IPS-18a (cell line): ENCODE measurements around the gene RARA.

Experiments used
- H3K27ac ChIP-seq: one replicate; pipeline ENCODE4 v1.5.1; 2013; ENCODE audit warnings: low read length
- H3K27me3 ChIP-seq: one replicate; pipeline ENCODE4 v1.6.1; 2013; ENCODE audit warnings: mild to moderate bottlenecking, low read length; ENCODE audit not compliant: control insufficient read depth, insufficient read depth
- H3K36me3 ChIP-seq: one replicate; pipeline ENCODE4 v1.6.1; 2013; ENCODE audit warnings: low read depth, low read length; ENCODE audit not compliant: control insufficient read depth
- H3K4me1 ChIP-seq: one replicate; pipeline ENCODE4 v1.6.1; 2013; ENCODE audit warnings: low read depth, low read length; ENCODE audit not compliant: control insufficient read depth
- H3K4me3 ChIP-seq: one replicate; pipeline ENCODE4 v1.5.1; 2013; ENCODE audit warnings: low read length
- H3K9ac ChIP-seq: one replicate; pipeline ENCODE4 v1.6.1; 2013; ENCODE audit warnings: mild to moderate bottlenecking, low read length, moderate library complexity
- H3K9me3 ChIP-seq: one replicate; pipeline ENCODE4 v1.6.1; 2013; ENCODE audit warnings: low read depth, low read length; ENCODE audit not compliant: control insufficient read depth

The RARA gene

GRCh38 chr17:40317880-40318829 lies 9.2 kb downstream of the RARA start:
- peaks cover 53% of the 10 kb centered on the region for H3K27me3 ChIP-seq
- peaks cover 35% of the 10 kb centered on the region for H3K4me1 ChIP-seq
- peak overlapping the region; percentile 63 for H3K9ac ChIP-seq
- H3K36me3 ChIP-seq = no peaks in the 10 kb centered on the region
- no peaks in the 10 kb centered on the region for H3K9me3 ChIP-seq
- peak overlapping the region; percentile 77 for H3K4me3 ChIP-seq
- H3K27ac ChIP-seq = no peak overlapping the region

DNA sequence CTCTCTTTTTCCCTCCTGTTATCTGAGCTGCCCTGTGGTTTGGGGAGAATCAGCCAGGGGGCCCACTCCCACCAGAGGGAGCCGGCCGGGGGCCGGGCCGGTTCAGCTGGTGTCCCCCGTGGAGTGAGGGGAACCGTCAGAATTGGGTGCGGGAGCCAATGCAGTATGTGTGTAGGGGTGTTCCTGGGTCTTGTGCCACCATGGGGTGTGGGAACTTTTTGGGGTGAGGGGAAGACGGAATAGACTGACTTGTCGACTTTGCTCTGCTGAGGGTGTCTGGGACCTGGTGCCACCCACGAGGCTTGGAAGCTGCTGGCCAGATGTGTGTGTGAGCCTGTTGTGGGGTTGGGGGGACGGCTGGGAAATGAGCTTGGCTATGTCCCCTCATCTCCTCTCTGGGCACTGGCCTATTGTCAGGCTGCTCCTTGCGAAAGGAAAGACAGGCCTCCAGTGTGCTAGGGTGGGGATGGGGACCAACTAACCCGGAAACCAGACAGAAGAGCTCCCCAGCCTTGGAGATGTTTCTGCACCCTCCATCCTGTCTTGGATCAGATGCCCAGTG lies 9.9 kb downstream of the RARA start:
- Histone ChIP-seq H3K27ac (no peak overlapping the region), H3K4me3 (peak overlapping the region; percentile 77), H3K9ac (peak overlapping the region; percentile 63), H3K27me3 (peaks cover 53% of the 10 kb centered on the region), H3K4me1 (peaks cover 37% of the 10 kb centered on the region), H3K9me3 (no peaks in the 10 kb centered on the region), H3K36me3 (no peaks in the 10 kb centered on the region)

DNA sequence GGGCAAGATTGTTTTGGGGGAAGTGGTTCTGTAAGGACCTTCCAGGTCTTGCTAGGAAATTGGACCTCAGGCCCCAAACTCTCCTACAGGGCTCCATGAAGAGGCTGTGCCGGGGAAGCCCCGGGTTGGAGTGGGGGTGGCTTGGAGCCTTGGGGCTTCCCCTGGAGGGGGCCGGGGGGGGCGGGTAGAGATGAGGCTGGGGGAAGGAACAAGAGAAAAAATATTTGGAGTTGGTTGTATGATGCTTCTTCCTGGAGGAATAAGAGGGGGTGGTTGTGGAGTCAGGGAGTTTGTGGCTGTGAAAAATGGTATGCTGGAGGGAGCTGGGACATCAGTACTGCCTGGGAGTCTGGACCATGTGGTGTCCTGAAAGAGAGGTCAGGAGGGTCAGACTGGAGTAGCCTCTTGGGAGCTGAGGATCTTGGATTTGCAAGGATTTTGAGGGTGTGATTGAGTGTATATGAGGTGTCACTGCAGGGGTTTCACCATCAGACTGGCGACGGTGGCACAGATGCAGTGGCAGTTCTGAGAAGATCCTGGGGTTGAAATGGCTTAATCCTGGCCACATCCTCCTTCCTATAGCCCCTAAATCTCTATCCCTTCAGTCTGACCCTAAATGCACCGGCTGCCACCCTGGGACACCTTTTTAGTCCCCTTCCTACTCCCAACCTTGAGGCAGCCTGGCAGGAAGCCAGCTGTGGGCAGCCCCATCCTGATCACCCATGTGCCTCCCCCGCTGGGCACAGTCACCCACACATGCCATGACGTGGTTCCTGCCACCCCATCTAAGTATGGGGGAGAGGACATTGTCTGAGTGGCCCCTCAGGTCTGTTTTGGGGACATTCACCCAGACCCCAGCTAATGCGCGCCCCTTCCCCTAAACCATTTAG lies 10.9 kb downstream of the RARA start:
- H3K4me3 ChIP-seq = no peak overlapping the region
- no peak overlapping the region for H3K9ac ChIP-seq
- no peaks in the 10 kb centered on the region for H3K9me3 ChIP-seq
- H3K27ac ChIP-seq = no peak overlapping the region
- H3K4me1 ChIP-seq = peaks cover 37% of the 10 kb centered on the region
- no peaks in the 10 kb centered on the region for H3K36me3 ChIP-seq
- peaks cover 53% of the 10 kb centered on the region for H3K27me3 ChIP-seq

GRCh38 chr17:40320756-40321523 lies 12.0 kb downstream of the RARA start:
- Histone ChIP-seq H3K9me3 (no peaks in the 10 kb centered on the region), H3K9ac (no peak overlapping the region), H3K27me3 (peaks cover 48% of the 10 kb centered on the region), H3K4me1 (peaks cover 36% of the 10 kb centered on the region), H3K27ac (no peak overlapping the region), H3K36me3 (no peaks in the 10 kb centered on the region), H3K4me3 (no peak overlapping the region)

DNA sequence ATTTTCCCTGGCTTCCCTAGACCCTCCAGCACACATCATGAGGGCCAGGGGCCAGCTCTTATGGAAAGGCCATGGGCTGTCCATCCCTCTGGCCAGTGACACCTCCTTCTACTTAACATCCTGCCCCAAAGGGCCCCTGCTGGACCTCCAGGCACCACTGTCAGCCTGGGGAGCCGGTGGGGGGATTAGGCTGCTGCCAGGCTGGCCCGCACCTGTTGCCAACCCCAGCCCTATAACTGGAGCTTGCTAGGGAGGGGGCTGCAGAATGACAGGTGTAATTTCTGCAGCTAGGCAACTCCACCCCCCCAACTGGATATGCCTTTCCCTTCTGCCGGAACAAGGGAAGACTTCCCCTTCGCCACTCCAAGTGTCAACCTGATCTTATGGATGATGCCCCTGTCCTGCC lies 12.5 kb downstream of the RARA start:
- no peaks in the 10 kb centered on the region for H3K36me3 ChIP-seq
- no peak overlapping the region for H3K4me3 ChIP-seq
- peaks cover 42% of the 10 kb centered on the region for H3K27me3 ChIP-seq
- H3K4me1 ChIP-seq = peaks cover 32% of the 10 kb centered on the region
- H3K9ac ChIP-seq = no peak overlapping the region
- no peaks in the 10 kb centered on the region for H3K9me3 ChIP-seq
- H3K27ac ChIP-seq = no peak overlapping the region

DNA sequence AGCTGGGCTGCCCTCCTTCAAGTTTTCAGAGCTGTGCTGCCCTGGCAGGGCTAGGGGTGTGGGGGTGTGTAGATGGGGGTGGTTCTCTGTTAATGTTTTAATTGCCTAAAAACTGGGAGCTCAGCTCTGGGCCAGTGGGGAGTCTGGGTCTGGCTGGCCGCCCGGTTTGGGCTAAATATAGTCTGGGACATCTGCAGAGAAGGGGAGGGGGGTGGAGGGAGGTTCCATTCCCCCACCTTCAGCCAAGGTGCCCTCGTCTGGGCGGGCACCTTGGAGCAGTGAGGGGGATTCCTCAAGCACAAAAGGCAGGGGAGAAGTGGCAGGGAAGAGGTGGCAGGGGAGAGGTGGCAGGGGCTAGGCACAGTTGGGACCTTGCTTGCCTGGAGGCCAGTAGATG lies 13.0 kb downstream of the RARA start:
- Histone ChIP-seq H3K27ac (no peak overlapping the region), H3K4me1 (peaks cover 31% of the 10 kb centered on the region), H3K4me3 (no peak overlapping the region), H3K36me3 (no peaks in the 10 kb centered on the region), H3K9ac (no peak overlapping the region), H3K27me3 (peaks cover 37% of the 10 kb centered on the region), H3K9me3 (no peaks in the 10 kb centered on the region)

DNA sequence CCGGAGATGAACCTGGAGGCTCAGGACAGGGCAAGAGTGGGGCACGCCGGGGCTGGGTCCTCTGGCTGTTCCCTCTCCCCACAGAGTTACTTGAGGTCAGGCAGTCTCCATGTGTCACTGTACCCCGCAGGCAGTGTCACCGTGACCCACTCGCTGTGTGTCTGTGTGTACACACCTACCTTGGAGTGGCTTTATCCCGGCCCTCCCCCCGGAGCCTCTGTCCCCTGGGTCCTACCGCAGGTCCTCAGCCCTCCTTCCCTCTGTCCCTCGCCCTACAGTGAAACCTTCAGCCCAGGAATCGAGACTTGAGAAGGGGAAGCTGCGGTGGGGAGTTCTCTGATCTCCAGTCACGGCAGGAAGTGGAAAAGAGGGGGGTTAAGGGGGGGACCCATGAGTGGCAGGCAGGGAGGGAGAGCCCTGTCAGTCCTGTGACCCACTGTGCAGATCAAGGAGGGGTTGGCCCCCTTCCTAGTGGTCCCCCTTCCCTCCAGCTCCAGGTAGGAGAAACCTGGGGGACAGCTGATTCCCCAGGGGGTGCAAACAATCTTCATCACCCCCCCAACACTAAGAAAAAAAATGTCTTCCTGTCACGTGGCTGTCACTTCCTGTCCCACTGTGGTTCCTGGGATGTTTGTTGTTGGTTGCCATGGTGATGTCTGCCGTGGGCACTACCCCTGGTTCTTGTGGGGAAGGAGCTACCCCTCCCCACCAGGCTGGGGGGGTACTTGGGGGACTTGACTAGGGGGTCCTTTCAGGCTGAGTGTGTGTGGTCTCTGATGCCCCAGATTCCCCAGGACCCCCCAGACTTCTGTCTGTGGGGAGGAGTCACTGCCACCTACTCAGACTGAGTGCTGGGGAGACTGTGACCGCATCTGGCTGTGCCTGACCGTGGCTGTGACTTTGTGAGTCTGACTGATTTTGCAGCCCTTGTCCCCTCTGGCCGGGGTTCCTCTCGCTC lies 13.7 kb downstream of the RARA start:
- Histone ChIP-seq H3K4me3 (no peak overlapping the region), H3K9me3 (no peaks in the 10 kb centered on the region), H3K27me3 (peaks cover 31% of the 10 kb centered on the region), H3K36me3 (no peaks in the 10 kb centered on the region), H3K4me1 (peaks cover 26% of the 10 kb centered on the region), H3K9ac (peak overlapping the region; percentile 46), H3K27ac (peak overlapping the region; percentile 61)

- Histone ChIP-seq H3K27ac (peak overlapping the region; percentile 61), H3K27me3 (peaks cover 23% of the 10 kb centered on the region), H3K9me3 (no peaks in the 10 kb centered on the region), H3K9ac (peak overlapping the region; percentile 46), H3K4me3 (no peak overlapping the region), H3K4me1 (peaks cover 24% of the 10 kb centered on the region), H3K36me3 (no peaks in the 10 kb centered on the region)
Observed at GRCh38 chr17:40323391-40324381, 14.7 kb downstream of the RARA start.

DNA sequence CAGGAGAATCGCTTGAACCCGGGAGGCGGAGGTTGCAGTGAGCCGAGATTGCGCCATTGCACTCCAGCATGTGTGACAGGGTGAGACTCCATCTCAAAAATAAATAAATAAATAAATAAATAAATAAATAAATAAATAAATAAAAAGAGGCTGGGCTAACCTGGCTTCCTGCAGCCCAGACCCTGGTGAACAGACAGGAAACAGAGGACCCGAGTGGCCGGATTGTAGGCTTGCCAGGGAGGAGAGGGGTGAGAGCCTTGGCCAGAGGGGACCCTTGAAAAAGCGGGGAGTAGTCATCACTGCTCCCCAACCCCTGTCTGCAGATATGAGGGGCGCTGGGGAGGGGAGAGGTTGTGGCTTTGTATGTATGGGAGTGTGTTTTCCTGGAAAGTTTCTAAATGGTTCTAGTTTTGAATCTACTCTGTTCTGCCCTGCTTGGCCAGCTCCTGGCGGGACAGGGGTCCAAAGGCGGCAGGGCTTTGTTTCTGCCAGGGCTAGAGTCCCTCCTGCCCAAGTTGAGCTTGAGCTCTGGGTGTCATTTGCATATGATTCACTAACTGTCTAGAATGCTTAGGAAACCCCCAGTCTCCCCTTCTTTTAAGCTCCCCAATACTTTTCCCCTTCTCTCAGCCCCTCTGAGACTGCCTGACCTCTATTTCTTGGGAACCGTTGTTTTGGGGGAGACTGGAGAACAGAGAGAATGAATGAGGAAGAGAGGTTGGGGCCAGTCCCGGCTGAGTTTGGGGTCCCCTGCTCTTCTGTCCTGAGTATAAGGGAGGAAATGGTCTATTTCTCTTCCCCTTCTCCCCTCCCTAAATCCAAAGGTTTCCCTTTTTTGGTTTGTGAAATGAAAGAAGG lies 16.4 kb downstream of the RARA start:
- no peaks in the 10 kb centered on the region for H3K9me3 ChIP-seq
- H3K27ac ChIP-seq = no peak overlapping the region
- H3K9ac ChIP-seq = no peak overlapping the region
- no peak overlapping the region for H3K4me3 ChIP-seq
- peaks cover 15% of the 10 kb centered on the region for H3K4me1 ChIP-seq
- H3K36me3 ChIP-seq = no peaks in the 10 kb centered on the region
- H3K27me3 ChIP-seq = peaks cover 6% of the 10 kb centered on the region
